Measurements from ENCODE around the gene FBXW7. TPM values are rescaled to one million over a fixed set of nuclear protein-coding genes. Genes with fewer than 3 reads are reported as not detected.
A peak's percentile ranks its signal among the peaks of the same experiment; 100 is the strongest.

Gene FBXW7
- polyA plus RNA-seq, 1 donor from 2014 or later, result 55.7 TPM

GRCh38 chr4:152539556-152540292 lies 3.8 kb upstream of the FBXW7 start:
- H3K4me3 ChIP-seq (ENCODE audit: low read length), result no peak overlapping the region
- H3F3A ChIP-seq (ENCODE audit: insufficient read depth, low read length, poor library complexity, severe bottlenecking), result peaks cover 6% of the 10 kb centered on the region
- TF ChIP-seq CTCF (IDR thresholded peaks at IDR 0.05; ENCODE audit: poor library complexity, severe bottlenecking) (no peak), POLR2AphosphoS5 (IDR thresholded peaks at IDR 0.05) (no peak), EZH2 (IDR thresholded peaks at IDR 0.05; ENCODE audit: borderline replicate concordance, insufficient read depth, low read length, poor library complexity, severe bottlenecking) (no peak), SMC3 (conservative IDR thresholded peaks at IDR 0.05; ENCODE audit: poor library complexity) (no peak)
- no peak overlapping the region for H3K4me2 ChIP-seq (ENCODE audit: low read length)
- H3K36me3 ChIP-seq (ENCODE audit: insufficient read depth, low read length), result no peaks in the 10 kb centered on the region
- no peaks in the 10 kb centered on the region for H3K9me2 ChIP-seq (ENCODE audit: insufficient read depth, low read length)
- peaks cover 25% of the 10 kb centered on the region for H3K79me2 ChIP-seq (replicated peaks; ENCODE audit: insufficient read depth, low read length)
- H3K27me3 ChIP-seq (ENCODE audit: insufficient read depth, low read depth, low read length), result no peaks in the 10 kb centered on the region
- no peaks in the 10 kb centered on the region for H3K9me3 ChIP-seq (ENCODE audit: low read length)
- no peaks in the 10 kb centered on the region for H4K20me1 ChIP-seq (ENCODE audit: insufficient read depth)
- no peak overlapping the region for H3K9ac ChIP-seq (ENCODE audit: low read length)
- no peak overlapping the region for H3K27ac ChIP-seq (ENCODE audit: low read length)
- no peak overlapping the region for H2AFZ ChIP-seq (ENCODE audit: low read depth, low read length)

- Histone ChIP-seq H2AFZ (ENCODE audit: low read depth, low read length) (no peak overlapping the region), H3K9me3 (ENCODE audit: low read length) (no peaks in the 10 kb centered on the region), H3K4me3 (ENCODE audit: low read length) (peak overlapping the region; percentile 95), H3K4me2 (ENCODE audit: low read length) (peak overlapping the region; percentile 81), H3F3A (ENCODE audit: insufficient read depth, low read length, poor library complexity, severe bottlenecking) (peaks cover 6% of the 10 kb centered on the region), H3K79me2 (replicated peaks; ENCODE audit: insufficient read depth, low read length) (peaks cover 42% of the 10 kb centered on the region), H3K9me2 (ENCODE audit: insufficient read depth, low read length) (no peaks in the 10 kb centered on the region), H4K20me1 (ENCODE audit: insufficient read depth) (no peaks in the 10 kb centered on the region), H3K27me3 (ENCODE audit: insufficient read depth, low read depth, low read length) (no peaks in the 10 kb centered on the region), H3K27ac (ENCODE audit: low read length) (no peak overlapping the region), H3K36me3 (ENCODE audit: insufficient read depth, low read length) (no peaks in the 10 kb centered on the region), H3K9ac (ENCODE audit: low read length) (peak overlapping the region; percentile 86)
- TF ChIP-seq CTCF (IDR thresholded peaks at IDR 0.05; ENCODE audit: poor library complexity, severe bottlenecking) (no peak), SMC3 (conservative IDR thresholded peaks at IDR 0.05; ENCODE audit: poor library complexity) (no peak), TAF1 (IDR thresholded peaks at IDR 0.05; ENCODE audit: low read depth) (no peak), POLR2AphosphoS5 (IDR thresholded peaks at IDR 0.05) (no peak), REST (IDR thresholded peaks at IDR 0.05; ENCODE audit: borderline replicate concordance) (no peak), RAD21 (conservative IDR thresholded peaks at IDR 0.05) (no peak), EP300 (conservative IDR thresholded peaks at IDR 0.05; ENCODE audit: poor library complexity, severe bottlenecking) (no peak)
These were observed 2.0 kb upstream of the FBXW7 start for GRCh38 chr4:152537881-152538280.

All from neural cell (in vitro differentiated cells).